HAP-1 (cell line): ENCODE data around the gene AEBP2.
"Not testable (repeated sequence)": the region's sequence is repeated elsewhere in the genome, so short reads cannot be mapped to it uniquely, and the experiment has no call there.

Experiments used
- DNase-seq, 2 experiments: peaks; one replicate each; pipeline ENCODE4 v3.0.0-alpha.2; 2016 to 2020; ENCODE audit warnings: low spot score in 2 of 2
- H3K27me3 ChIP-seq: fragments of 250-450 bp; sonication (Bioruptor Pico); 2 replicates; pipeline ENCODE4 v1.5.1; 2020; ENCODE audit warnings: low read depth, mild to moderate bottlenecking, moderate library complexity
- H3K36me3 ChIP-seq: fragments of 250-450 bp; sonication (Bioruptor Pico); replicated peaks from 2 replicates; pipeline ENCODE4 v1.5.1; 2020; ENCODE audit warnings: mild to moderate bottlenecking
- H3K4me1 ChIP-seq: fragments of 250-450 bp; sonication (Bioruptor Pico); 2 replicates; pipeline ENCODE4 v1.5.1; 2020; ENCODE audit warnings: mild to moderate bottlenecking
- H3K4me3 ChIP-seq: fragments of 250-450 bp; sonication (Bioruptor Pico); 2 replicates; pipeline ENCODE4 v1.5.1; 2020; ENCODE audit warnings: mild to moderate bottlenecking, moderate library complexity
- H3K9me3 ChIP-seq: fragments of 250-450 bp; sonication (Bioruptor Pico); 2 replicates; pipeline ENCODE4 v1.5.1; 2020; ENCODE audit warnings: mild to moderate bottlenecking, moderate library complexity
- in situ Hi-C: fragments of 300-500 bp; cut with MboI; formaldehyde crosslinking; loops from 3 replicates; pipeline ENCODE4 v1.14.3; 2020; ENCODE audit warnings: low sequenced_read_pairs, inconsistent platforms, mixed read lengths

AEBP2 gene

GRCh38 chr12:19410629-19411185, 28.6 kb upstream of the AEBP2 start:
- Histone ChIP-seq H3K4me3 (no peak overlapping the region), H3K27me3 (no peaks in the 10 kb centered on the region), H3K4me1 (peaks cover 53% of the 10 kb centered on the region), H3K9me3 (no peaks in the 10 kb centered on the region), H3K36me3 (no peaks in the 10 kb centered on the region)
- in situ Hi-C loops, result no loop called here
- peak; percentile 31 to 81 for DNase-seq

GRCh38 chr12:19411234-19412204, 27.8 kb upstream of the AEBP2 start:
- DNase-seq, result peak; percentile 86 to 100
- Histone ChIP-seq H3K9me3 (no peaks in the 10 kb centered on the region), H3K4me1 (peaks cover 58% of the 10 kb centered on the region), H3K36me3 (no peaks in the 10 kb centered on the region), H3K4me3 (no peak overlapping the region), H3K27me3 (no peaks in the 10 kb centered on the region)
- in situ Hi-C loops, result no loop called here

- H3K36me3 ChIP-seq, result no peaks in the 10 kb centered on the region
- H3K9me3 ChIP-seq, result no peaks in the 10 kb centered on the region
- peaks cover 58% of the 10 kb centered on the region for H3K4me1 ChIP-seq
- no peak overlapping the region for H3K4me3 ChIP-seq
- H3K27me3 ChIP-seq, result no peaks in the 10 kb centered on the region
- DNase-seq, result no peak
- in situ Hi-C loops, result no loop called here
Observed at GRCh38 chr12:19412844-19413243, 26.4 kb upstream of the AEBP2 start.

- H3K4me3 ChIP-seq, H3K27me3 ChIP-seq, H3K9me3 ChIP-seq, H3K36me3 ChIP-seq, in situ Hi-C loops: not testable (repeated sequence)
- peaks cover 58% of the 10 kb centered on the region for H3K4me1 ChIP-seq
- DNase-seq, result peak in 1 of 2 experiments; percentile 43
Observed at GRCh38 chr12:19413582-19413981, 25.7 kb upstream of the AEBP2 start.

- H3K4me3 ChIP-seq, result no peak overlapping the region
- peak; percentile 75 to 85 for DNase-seq
- no peaks in the 10 kb centered on the region; the same call in 1 of the 2 replicates for H3K9me3 ChIP-seq
- H3K4me1 ChIP-seq, result peaks cover 38% of the 10 kb centered on the region
- H3K27me3 ChIP-seq, result no peaks in the 10 kb centered on the region
- in situ Hi-C loops, result no loop called here
- H3K36me3 ChIP-seq, result no peaks in the 10 kb centered on the region
Observed at GRCh38 chr12:19415563-19415962, 23.7 kb upstream of the AEBP2 start.

GRCh38 chr12:19419086-19419485, 20.2 kb upstream of the AEBP2 start:
- no peak overlapping the region for H3K4me3 ChIP-seq
- H3K27me3 ChIP-seq, result no peaks in the 10 kb centered on the region
- H3K4me1 ChIP-seq, result peaks cover 13% of the 10 kb centered on the region
- in situ Hi-C loops, result no loop called here
- no peak for DNase-seq
- H3K36me3 ChIP-seq, result no peaks in the 10 kb centered on the region
- no peaks in the 10 kb centered on the region; the same call in 1 of the 2 replicates for H3K9me3 ChIP-seq

GRCh38 chr12:19421503-19422282, 17.6 kb upstream of the AEBP2 start:
- Histone ChIP-seq H3K4me1 (peaks cover 3% of the 10 kb centered on the region; the same call in 1 of the 2 replicates), H3K36me3 (no peaks in the 10 kb centered on the region), H3K4me3 (no peak overlapping the region), H3K9me3 (no peaks in the 10 kb centered on the region; the same call in none of the 2 replicates), H3K27me3 (no peaks in the 10 kb centered on the region)
- in situ Hi-C loops, result no loop called here
- DNase-seq, result no peak

GRCh38 chr12:19423166-19423930, 15.9 kb upstream of the AEBP2 start:
- H3K4me3 ChIP-seq, result no peak overlapping the region
- H3K27me3 ChIP-seq, result no peaks in the 10 kb centered on the region
- DNase-seq, result no peak
- no peaks in the 10 kb centered on the region for H3K36me3 ChIP-seq
- H3K4me1 ChIP-seq, result peaks cover 10% of the 10 kb centered on the region
- in situ Hi-C loops, result no loop called here
- no peaks in the 10 kb centered on the region; the same call in none of the 2 replicates for H3K9me3 ChIP-seq

- in situ Hi-C loops, result no loop called here
Observed at GRCh38 chr12:19428246-19428645, 11.0 kb upstream of the AEBP2 start.

GRCh38 chr12:19429491-19429890, 9.8 kb upstream of the AEBP2 start:
- H3K36me3 ChIP-seq, H3K27me3 ChIP-seq, in situ Hi-C loops, H3K9me3 ChIP-seq, DNase-seq, H3K4me3 ChIP-seq: not testable (repeated sequence)
- peaks cover 30% of the 10 kb centered on the region for H3K4me1 ChIP-seq

More at GRCh38 chr12:19428246-19428645, 11.0 kb upstream of the AEBP2 start:
- H3K36me3 ChIP-seq, result no peaks in the 10 kb centered on the region
- H3K27me3 ChIP-seq, result no peaks in the 10 kb centered on the region
- peaks cover 28% of the 10 kb centered on the region for H3K4me1 ChIP-seq
- peak in 1 of 2 experiments; percentile 41 for DNase-seq
- no peak overlapping the region for H3K4me3 ChIP-seq
- H3K9me3 ChIP-seq, result peaks cover 6% of the 10 kb centered on the region

GRCh38 chr12:19430988-19431387, 8.3 kb upstream of the AEBP2 start:
- Histone ChIP-seq H3K4me3 (no peak overlapping the region), H3K36me3 (no peaks in the 10 kb centered on the region), H3K4me1 (peaks cover 34% of the 10 kb centered on the region), H3K27me3 (no peaks in the 10 kb centered on the region), H3K9me3 (peaks cover 6% of the 10 kb centered on the region)
- DNase-seq, result no peak
- in situ Hi-C loops, result no loop called here

GRCh38 chr12:19431407-19432308, 7.6 kb upstream of the AEBP2 start:
- Histone ChIP-seq H3K4me3 (no peak overlapping the region), H3K4me1 (peaks cover 38% of the 10 kb centered on the region), H3K36me3 (no peaks in the 10 kb centered on the region), H3K9me3 (peaks cover 6% of the 10 kb centered on the region), H3K27me3 (no peaks in the 10 kb centered on the region)
- in situ Hi-C loops, result no loop called here
- DNase-seq, result peak; percentile 86 to 93
